ENCODE measurements around the gene KLF2.

Gene KLF2

DNA sequence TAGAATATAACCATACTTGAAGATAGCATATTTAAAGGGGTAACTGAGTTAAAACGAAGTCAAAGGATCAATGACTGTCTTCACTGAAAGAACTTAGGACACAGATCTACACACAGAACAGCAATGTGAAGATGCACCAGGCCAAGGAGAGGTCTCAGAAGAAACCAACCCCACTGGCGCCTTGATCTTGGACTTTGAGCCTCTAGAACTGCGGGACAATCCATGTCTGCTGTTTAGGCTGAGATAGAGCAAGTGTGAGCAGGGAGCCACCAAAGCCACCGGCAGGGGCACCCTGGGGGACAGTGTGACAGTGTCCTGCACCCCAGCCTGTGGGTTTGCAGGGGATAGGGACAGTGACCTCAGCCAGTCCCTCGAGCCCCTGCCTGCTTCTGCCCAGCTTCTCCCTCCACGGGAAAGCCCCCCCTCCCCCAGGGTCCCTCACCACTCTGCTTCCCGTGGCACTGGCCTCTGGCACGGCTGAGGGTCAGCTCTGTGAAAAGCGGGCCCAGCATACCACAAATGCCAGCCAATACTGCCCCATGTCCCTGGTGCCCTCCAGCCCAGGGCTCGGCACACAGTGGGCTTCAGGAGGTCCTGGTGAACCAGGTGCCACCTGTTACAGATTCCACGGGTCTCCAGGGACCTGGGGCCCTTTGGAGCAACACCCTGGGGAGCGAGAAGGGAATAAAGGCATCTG, 40.8 kb downstream of the KLF2 start:
- no peak for DNase-seq

DNA sequence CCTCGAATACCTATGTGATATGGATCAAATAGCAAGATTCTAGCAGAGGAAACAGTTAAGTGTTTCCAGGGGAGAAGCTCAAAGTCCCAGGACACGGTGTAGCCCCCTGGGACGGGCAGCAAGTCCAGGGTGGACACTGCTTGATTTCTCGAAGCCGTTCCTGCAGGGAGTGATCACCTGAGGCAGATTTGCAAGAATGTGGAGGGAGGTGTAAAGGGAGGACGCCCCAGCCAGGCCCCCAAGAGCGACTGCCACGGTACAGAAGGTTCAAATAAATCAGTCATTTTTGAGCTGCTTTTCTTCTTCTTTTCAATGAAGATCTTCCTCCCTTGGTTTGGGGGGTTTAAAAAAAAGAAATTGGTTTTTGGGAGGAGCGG, 41.4 kb downstream of the KLF2 start:
- no peak for DNase-seq

DNA sequence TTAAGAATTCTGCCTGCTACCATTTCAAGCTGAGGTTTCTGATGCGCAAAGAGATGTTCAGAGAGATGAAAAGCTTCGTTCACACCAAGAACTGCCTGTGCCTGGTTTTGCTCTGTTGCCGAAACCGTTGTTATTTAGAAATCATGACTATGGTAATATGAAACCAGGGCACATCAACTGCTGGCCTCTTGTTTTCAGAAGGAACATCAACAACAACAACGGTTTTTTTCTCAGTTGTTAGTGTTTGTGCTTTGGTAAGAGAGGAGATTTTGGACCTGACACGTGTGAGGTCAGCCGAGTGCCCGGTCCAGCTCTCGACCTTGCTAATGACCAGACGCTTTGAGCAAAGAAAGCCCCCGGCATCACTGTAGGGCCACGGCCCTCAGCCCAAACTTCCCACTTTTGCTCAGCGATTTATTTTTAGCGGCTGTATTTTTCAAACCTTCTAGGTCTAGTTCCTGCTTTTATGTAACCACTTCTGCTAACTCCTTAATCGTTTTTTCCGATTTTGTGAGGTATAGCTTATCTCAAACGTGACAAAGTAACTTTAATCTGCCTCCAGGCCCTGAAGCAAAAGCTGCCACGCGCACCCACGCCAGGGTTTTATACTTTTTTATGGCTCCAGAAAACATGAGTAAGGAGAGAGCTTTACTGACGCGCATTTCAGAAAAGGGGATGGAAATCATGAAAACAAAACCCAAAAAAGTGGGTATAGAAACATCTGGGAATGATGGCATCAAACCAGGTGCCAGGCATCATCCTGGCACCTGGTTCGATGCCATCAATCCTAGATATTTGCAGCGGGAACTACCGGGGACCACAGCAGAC, 42.0 kb downstream of the KLF2 start:
- no peak for DNase-seq

GRCh38 chr19:16367261-16367683, 42.6 kb downstream of the KLF2 start:
- DNase-seq, result no peak

GRCh38 chr19:16368385-16369305, 44.0 kb downstream of the KLF2 start:
- no peak for DNase-seq

- no peak for DNase-seq
Measured at GRCh38 chr19:16369306-16369663, 44.7 kb downstream of the KLF2 start.

GRCh38 chr19:16369664-16370576, 45.3 kb downstream of the KLF2 start:
- no peak for DNase-seq

DNA sequence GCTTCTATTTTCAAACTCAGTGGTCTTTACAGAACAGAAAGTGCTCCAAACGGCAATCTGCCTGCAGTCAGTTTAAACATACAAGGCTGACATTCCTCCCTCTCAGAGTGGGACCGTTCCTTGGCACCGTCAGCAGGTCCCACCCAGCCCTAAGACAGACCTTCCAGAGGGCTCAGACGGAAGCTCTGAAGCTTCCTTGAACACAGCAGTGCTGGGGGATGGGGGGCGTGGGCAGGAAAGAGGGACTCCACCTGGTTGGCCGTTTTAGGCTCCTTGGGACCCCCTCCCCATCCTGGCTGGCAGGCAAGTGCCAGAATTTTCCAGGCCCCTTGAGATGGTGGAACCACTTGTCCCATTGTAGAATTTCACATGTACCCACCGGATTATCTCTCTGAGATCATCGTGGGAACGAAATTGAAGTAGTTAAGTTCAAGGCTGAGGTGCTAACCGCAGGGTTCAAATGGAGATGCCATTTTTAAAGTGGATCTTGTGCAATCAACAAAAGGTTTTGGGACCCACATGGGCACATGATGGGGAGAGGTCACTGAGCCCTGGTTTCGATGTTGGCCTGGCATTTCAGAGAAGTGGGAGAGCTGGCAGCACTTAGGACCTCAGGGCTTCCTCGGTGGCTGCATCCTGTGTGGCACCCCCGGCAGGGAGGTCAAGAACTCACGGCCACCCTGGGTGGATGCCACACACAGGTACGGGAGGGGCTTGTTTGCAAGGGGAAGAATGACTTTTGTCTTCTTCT, 46.2 kb downstream of the KLF2 start:
- no peak for DNase-seq

DNA sequence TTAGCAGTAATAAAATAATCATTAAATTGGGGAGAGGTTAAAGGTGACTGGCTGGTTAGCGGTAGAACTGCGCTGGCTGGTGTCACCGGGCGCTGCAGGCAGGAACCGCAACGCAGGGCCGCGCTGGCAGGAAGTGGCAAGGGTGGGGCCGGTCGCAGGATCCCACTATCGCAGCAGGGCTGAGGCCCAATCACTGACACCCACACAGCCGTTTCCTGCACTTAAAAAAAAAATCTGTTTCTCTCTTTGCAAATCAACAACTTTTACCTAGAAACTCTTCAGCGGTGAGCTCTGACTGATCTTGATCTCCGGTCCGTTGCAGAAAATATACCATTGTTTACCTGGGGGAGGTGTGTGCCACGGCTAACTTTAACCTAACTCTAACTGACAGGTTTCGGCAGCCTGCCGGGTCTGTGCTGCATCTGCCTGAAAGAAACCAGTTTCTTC, 46.9 kb downstream of the KLF2 start:
- peak; percentile 19 for DNase-seq

GRCh38 chr19:16372065-16372915, 47.7 kb downstream of the KLF2 start:
- DNase-seq, result no peak

GRCh38 chr19:16373079-16373478, 48.5 kb downstream of the KLF2 start:
- DNase-seq, result no peak

DNA sequence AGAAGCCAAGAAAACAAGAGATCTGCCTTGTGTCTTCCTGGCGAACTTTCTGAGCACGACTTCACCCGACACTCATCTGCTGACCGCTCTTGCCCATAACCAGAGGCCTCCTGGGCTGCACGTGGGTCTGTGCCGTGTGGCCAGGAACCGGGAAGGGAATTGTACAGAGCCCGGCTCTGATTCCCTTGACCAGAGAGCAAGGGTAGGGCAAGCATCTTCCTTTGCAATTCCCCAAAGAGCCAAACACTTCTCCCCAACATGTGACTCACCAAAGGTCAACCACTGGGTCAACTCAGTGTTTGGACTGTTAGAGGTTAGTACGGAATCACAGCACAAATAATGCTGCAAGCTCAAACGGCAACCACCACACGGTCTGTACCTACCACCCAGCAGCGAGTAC, 48.9 kb downstream of the KLF2 start:
- no peak for DNase-seq

DNA sequence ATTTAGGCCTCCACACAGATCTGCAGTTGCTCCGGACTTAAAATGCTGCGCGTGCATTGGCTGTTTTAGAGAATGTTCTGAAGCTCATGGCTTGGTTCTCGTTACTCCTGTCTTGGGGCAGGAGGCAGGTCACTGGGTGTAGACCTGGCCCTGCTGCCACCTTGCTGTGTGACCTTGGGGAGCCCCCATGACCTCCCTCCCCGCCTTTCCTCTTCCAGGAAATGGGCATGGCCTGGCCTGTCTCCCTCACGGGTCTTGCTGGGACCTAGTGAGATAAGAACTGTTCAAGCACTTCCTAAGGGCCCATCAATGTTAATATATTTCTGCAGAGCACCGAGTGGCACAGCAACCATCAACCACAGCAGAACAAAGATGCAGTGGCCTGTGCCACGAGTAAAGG, 49.4 kb downstream of the KLF2 start:
- DNase-seq, result no peak

GRCh38 chr19:16374436-16374835, 49.8 kb downstream of the KLF2 start:
- DNase-seq, result no peak

GRCh38 chr19:16375157-16375935, 50.7 kb downstream of the KLF2 start:
- DNase-seq, result no peak

DNA sequence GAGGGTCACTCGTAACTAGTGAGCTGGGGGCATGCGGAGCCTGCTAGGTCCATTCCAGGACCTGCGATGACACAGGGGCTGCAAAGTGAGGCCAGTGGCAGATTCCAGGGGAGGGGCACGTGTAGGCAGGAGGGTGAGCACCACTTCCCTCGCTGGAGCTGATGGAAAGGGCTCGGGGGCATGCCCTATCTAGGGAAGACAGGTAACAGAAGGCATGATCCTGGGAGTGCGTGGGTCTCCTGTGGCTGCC, 51.2 kb downstream of the KLF2 start:
- DNase-seq, result no peak

- DNase-seq, result no peak
Measured at GRCh38 chr19:16376241-16376640, 51.6 kb downstream of the KLF2 start.

DNA sequence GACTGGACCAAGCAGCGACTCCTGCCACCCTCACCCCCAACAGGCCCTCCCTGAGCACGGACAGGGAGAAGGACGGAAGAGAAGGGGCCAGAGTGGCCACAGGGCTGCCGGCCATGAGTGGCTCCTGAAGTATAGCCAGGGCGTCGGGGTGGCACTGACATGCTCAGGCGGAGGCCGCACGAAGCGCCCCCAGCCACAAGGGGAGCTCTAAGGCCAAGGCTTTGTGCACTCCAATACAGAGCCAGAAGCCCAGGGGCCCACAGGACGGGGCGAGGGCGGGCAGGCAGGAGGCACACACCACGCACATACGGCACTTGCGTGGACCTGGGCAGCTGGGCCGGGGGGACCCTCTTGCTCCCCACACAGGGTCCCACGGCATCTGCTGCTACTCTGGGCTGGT, 52.0 kb downstream of the KLF2 start:
- no peak for DNase-seq

DNA sequence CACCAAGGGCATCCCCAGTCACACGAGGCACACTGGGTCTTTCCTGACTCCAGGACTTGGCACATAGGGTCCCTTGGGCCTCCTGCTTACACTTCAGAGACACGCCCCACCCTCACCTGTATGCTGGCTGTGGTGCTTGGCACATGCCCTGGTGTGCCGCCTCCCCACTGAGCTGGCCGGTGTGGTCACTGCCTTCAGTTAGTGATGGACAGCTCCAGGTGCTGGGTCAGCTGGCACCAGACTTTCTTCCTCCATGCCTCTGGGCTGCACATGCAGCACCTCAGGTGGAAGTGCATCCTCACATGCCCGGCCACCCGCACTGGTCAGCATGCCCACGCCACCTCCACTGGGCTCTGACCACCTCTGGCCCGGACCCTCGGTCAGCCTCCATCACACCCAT, 52.9 kb downstream of the KLF2 start:
- no peak for DNase-seq
